ENCODE data around the gene MYLK.
A peak's percentile ranks its signal among the peaks of the same experiment; 100 is the strongest.

MYLK gene

GRCh38 chr3:123644358-123644757, 239.8 kb downstream of the MYLK start:
- no peak for DNase-seq

- DNase-seq, result no peak
These were observed 241.2 kb downstream of the MYLK start for GRCh38 chr3:123642957-123643330.

- DNase-seq, result peak; percentile 19
These were observed 241.8 kb downstream of the MYLK start for GRCh38 chr3:123642182-123642956.

GRCh38 chr3:123641505-123641904, 242.6 kb downstream of the MYLK start:
- DNase-seq, result no peak

- DNase-seq, result peak; percentile 18
These were observed 243.2 kb downstream of the MYLK start for GRCh38 chr3:123640740-123641462.

- no peak for DNase-seq
These were observed 243.8 kb downstream of the MYLK start for GRCh38 chr3:123640311-123640710.

GRCh38 chr3:123638936-123639689, 245.0 kb downstream of the MYLK start:
- DNase-seq, result peak; percentile 6

GRCh38 chr3:123637841-123638240, 246.3 kb downstream of the MYLK start:
- no peak for DNase-seq

- no peak for DNase-seq
These were observed 247.0 kb downstream of the MYLK start for GRCh38 chr3:123637131-123637530.

- DNase-seq, result peak; percentile 20
These were observed 247.7 kb downstream of the MYLK start for GRCh38 chr3:123636431-123636841.

- no peak for DNase-seq
These were observed 248.4 kb downstream of the MYLK start for GRCh38 chr3:123635717-123636116.

GRCh38 chr3:123635217-123635616, 248.9 kb downstream of the MYLK start:
- DNase-seq, result no peak

GRCh38 chr3:123634149-123635051, 249.7 kb downstream of the MYLK start:
- DNase-seq, result peak; percentile 35

- no peak for DNase-seq
These were observed 250.6 kb downstream of the MYLK start for GRCh38 chr3:123633530-123633929.

GRCh38 chr3:123632161-123632655, 251.9 kb downstream of the MYLK start:
- DNase-seq, result no peak

GRCh38 chr3:123629747-123630047, 254.4 kb downstream of the MYLK start:
- DNase-seq, result no peak

GRCh38 chr3:123628996-123629746, 255.0 kb downstream of the MYLK start:
- no peak for DNase-seq

GRCh38 chr3:123627673-123628670, 256.2 kb downstream of the MYLK start:
- no peak for DNase-seq

GRCh38 chr3:123626881-123627280, 257.3 kb downstream of the MYLK start:
- no peak for DNase-seq

GRCh38 chr3:123624302-123624701, 259.8 kb downstream of the MYLK start:
- DNase-seq, result no peak
